ENCODE results near the gene SSNA1.
"Not testable (repeated sequence)": the region's sequence is repeated elsewhere in the genome, so short reads cannot be mapped to it uniquely, and the experiment has no call there.

SSNA1 gene

GRCh38 chr9:137236238-137236935 is 47.9 kb downstream of the SSNA1 start:
- H3K4me3 ChIP-seq (ENCODE audit: insufficient read length, low read depth): no peak overlapping the region
- peaks cover 12% of the 10 kb centered on the region for H3K36me3 ChIP-seq (ENCODE audit: insufficient read depth, insufficient read length, low read length)
- H3K9ac ChIP-seq (ENCODE audit: insufficient read length, low read depth): peak overlapping the region; percentile 62
- TF ChIP-seq YY1 (IDR thresholded peaks at IDR 0.05; ENCODE audit: insufficient read depth, insufficient read length) (no peak), ZNF274 (IDR thresholded peaks at IDR 0.05; ENCODE audit: low read depth, low read length) (no peak), SUZ12 (IDR thresholded peaks at IDR 0.05; ENCODE audit: extremely low read depth, insufficient read depth, insufficient read length) (no peak)
- H3K27me3 ChIP-seq (ENCODE audit: insufficient read depth, insufficient read length): no peaks in the 10 kb centered on the region
- peak; percentile 78 for DNase-seq (ENCODE audit: low read depth, low spot score)
- peaks cover 44% of the 10 kb centered on the region for H3K4me1 ChIP-seq (ENCODE audit: insufficient read depth, insufficient read length)
- no peaks in the 10 kb centered on the region for H3K9me3 ChIP-seq (ENCODE audit: insufficient read depth, low read length)

DNA sequence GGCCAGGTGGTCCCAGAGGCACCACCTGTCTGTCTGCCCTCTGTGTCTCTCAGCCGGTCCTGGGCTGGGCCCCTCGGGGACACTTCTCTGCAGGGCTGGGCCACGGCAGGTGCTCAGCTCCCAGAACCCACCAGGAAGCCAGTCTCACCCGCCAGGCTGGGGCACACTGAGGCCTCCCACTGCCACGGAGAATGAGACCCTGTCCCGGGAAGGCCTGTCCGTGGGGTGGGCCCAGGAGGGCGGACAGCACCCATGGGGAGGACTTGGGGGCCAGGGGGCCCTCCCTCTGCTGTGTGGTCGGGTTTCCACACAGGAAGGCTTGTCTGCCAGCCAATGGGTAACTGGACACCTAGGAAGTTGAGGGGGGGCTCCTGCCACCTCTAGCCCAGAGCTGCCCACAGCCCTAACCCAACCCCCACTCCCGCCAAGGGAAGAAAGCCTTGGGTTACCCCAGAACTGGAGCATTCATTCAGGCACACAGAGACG is 48.5 kb downstream of the SSNA1 start:
- peak overlapping the region; percentile 62 for H3K9ac ChIP-seq (ENCODE audit: insufficient read length, low read depth)
- H3K27me3 ChIP-seq (ENCODE audit: insufficient read depth, insufficient read length): no peaks in the 10 kb centered on the region
- no peak overlapping the region for H3K4me3 ChIP-seq (ENCODE audit: insufficient read length, low read depth)
- TF ChIP-seq SUZ12 (IDR thresholded peaks at IDR 0.05; ENCODE audit: extremely low read depth, insufficient read depth, insufficient read length) (no peak), YY1 (IDR thresholded peaks at IDR 0.05; ENCODE audit: insufficient read depth, insufficient read length) (no peak), ZNF274 (IDR thresholded peaks at IDR 0.05; ENCODE audit: low read depth, low read length) (no peak)
- no peak for DNase-seq (ENCODE audit: low read depth, low spot score)
- H3K36me3 ChIP-seq (ENCODE audit: insufficient read depth, insufficient read length, low read length): peaks cover 17% of the 10 kb centered on the region
- no peaks in the 10 kb centered on the region for H3K9me3 ChIP-seq (ENCODE audit: insufficient read depth, low read length)
- H3K4me1 ChIP-seq (ENCODE audit: insufficient read depth, insufficient read length): peaks cover 45% of the 10 kb centered on the region

- H3K27me3 ChIP-seq (ENCODE audit: insufficient read depth, insufficient read length): no peaks in the 10 kb centered on the region
- TF ChIP-seq YY1 (IDR thresholded peaks at IDR 0.05; ENCODE audit: insufficient read depth, insufficient read length) (no peak), SUZ12 (IDR thresholded peaks at IDR 0.05; ENCODE audit: extremely low read depth, insufficient read depth, insufficient read length) (no peak)
- no peaks in the 10 kb centered on the region for H3K9me3 ChIP-seq (ENCODE audit: insufficient read depth, low read length)
- peak overlapping the region; percentile 65 for H3K9ac ChIP-seq (ENCODE audit: insufficient read length, low read depth)
- H3K4me3 ChIP-seq (ENCODE audit: insufficient read length, low read depth): no peak overlapping the region
- DNase-seq (ENCODE audit: low read depth, low spot score): no peak
- peaks cover 28% of the 10 kb centered on the region for H3K36me3 ChIP-seq (ENCODE audit: insufficient read depth, insufficient read length, low read length)
- H3K4me1 ChIP-seq (ENCODE audit: insufficient read depth, insufficient read length): peaks cover 54% of the 10 kb centered on the region
These were observed 49.6 kb downstream of the SSNA1 start for GRCh38 chr9:137237759-137238726.

DNA sequence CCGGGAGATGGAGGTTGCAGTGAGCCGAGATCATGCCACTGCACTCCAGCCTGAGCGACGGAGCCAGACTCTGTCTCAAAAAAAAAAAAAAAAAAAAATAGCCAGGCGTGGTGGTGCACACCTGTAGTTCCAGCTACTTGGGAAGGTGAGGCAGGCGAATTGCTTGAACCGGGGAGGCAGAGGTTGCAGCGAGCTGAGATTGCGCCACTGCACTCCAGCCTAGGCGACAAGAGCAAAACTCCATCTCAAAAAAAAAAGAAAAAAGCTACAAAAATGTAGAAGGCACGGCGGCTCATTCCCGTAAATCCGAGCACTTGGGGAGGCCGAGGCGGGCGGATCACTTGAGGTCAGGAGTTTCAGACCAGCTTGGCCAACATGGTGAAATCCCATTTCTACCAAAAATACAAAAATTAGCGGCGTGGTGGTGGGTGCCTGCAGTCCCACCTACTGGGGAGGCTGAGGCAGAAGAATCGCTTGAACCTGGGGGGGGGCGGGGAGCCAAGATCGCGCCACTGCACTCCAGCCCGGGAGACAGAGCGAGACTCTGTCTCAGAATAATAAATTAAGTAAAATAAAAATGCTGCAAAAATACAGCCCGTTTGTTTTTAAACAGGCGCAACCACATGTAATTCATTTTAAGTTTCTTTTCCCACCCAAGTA is 51.2 kb downstream of the SSNA1 start:
- not testable (repeated sequence) for H3K27me3 ChIP-seq (ENCODE audit: insufficient read depth, insufficient read length); DNase-seq (ENCODE audit: low read depth, low spot score); H3K9me3 ChIP-seq (ENCODE audit: insufficient read depth, low read length)
- Histone ChIP-seq H3K4me1 (ENCODE audit: insufficient read depth, insufficient read length) (peaks cover 56% of the 10 kb centered on the region), H3K9ac (ENCODE audit: insufficient read length, low read depth) (peak overlapping the region; percentile 97), H3K4me3 (ENCODE audit: insufficient read length, low read depth) (peak overlapping the region; percentile 91), H3K36me3 (ENCODE audit: insufficient read depth, insufficient read length, low read length) (peaks cover 39% of the 10 kb centered on the region)
